Endothelial cell of umbilical vein (primary cell): ENCODE measurements around the gene GPANK1. TPM values are rescaled to one million over a fixed set of nuclear protein-coding genes. Genes with fewer than 3 reads are reported as not detected.

Experiments
- BruUV-seq: library from RNA; stranded (reverse); fragments of 400-500 nt; replicated peaks from 2 replicates; lab custom pipeline; 2021; lab: Mats Ljungman, UMichigan
- CTCF ChIA-PET: fragments of 300-600, 350-600 bp; sonication (Branson Sonifier 250); formaldehyde crosslinking; loops from one replicate; lab custom pipeline; 2021; ENCODE audit warnings: antibody characterized with exemption, inconsistent platforms; lab: Charles Lee
- POLR2A ChIA-PET: fragments of 300-600, 350-600 bp; sonication (Branson Sonifier 250); formaldehyde crosslinking; loops from one replicate; lab custom pipeline; 2021; ENCODE audit warnings: antibody characterized with exemption, inconsistent platforms; lab: Charles Lee
- DNase-seq: peaks from one replicate; pipeline ENCODE4 v3.0.0-alpha.2; 2011; ENCODE audit warnings: low read depth, low spot score
- FAIRE-seq: peaks from 2 replicates; lab custom pipeline; 2011; peaks lifted over from hg19 to GRCh38; lab: Jason Lieb, UNC
- H2AFZ ChIP-seq: 2 replicates; pipeline ENCODE4 v1.6.0; 2012; ENCODE audit warnings: low read depth, low read length, control low read depth, inconsistent platforms
- H3K27ac ChIP-seq: 2 replicates; pipeline ENCODE4 v1.5.1; 2011; ENCODE audit warnings: low read depth, mild to moderate bottlenecking, control low read depth, low read length, moderate library complexity; ENCODE audit not compliant: insufficient read depth
- H3K27me3 ChIP-seq, 2 experiments: 2 replicates each; pipeline versions ENCODE4 v1.6.0 to v1.6.1; 2011; ENCODE audit warnings: low read length in 2 of 2, mixed read lengths in 1 of 2; ENCODE audit not compliant: control insufficient read depth in 2 of 2, insufficient read depth in 2 of 2
- H3K36me3 ChIP-seq, 2 experiments: 2 replicates in 1 of 2; 3 replicates in 1 of 2; pipeline ENCODE4 v1.5.1; 2011; ENCODE audit warnings: low read length in 2 of 2, mild to moderate bottlenecking in 1 of 2, moderate library complexity in 1 of 2; ENCODE audit not compliant: control insufficient read depth in 2 of 2, insufficient read depth in 2 of 2; ENCODE audit errors: extremely low read depth in 1 of 2
- H3K4me1 ChIP-seq: 3 replicates; pipeline ENCODE4 v1.5.1; 2011; ENCODE audit warnings: mild to moderate bottlenecking, low read length; ENCODE audit not compliant: control insufficient read depth, insufficient read depth; ENCODE audit errors: extremely low read depth
- H3K4me2 ChIP-seq: 2 replicates; pipeline ENCODE4 v1.6.1; 2011; ENCODE audit warnings: low read length, control low read depth, mixed read lengths; ENCODE audit not compliant: insufficient read depth
- H3K4me3 ChIP-seq, 3 experiments: fragments of 200-600 bp in 1 of 3; sonication (generic), shearing (Covaris generic) in 1 of 3; replicated peaks in 1 of 3; 2 replicates each; pipeline ENCODE4 v1.5.1; 2011 to 2016; ENCODE audit warnings: control low read depth in 3 of 3, low read length in 3 of 3, mild to moderate bottlenecking in 2 of 3, inconsistent platforms in 1 of 3, low read depth in 1 of 3, moderate library complexity in 1 of 3; ENCODE audit not compliant: insufficient read depth in 1 of 3
- H3K79me2 ChIP-seq: 2 replicates; pipeline ENCODE4 v1.6.0; 2012; ENCODE audit warnings: low read length, inconsistent platforms; ENCODE audit not compliant: control insufficient read depth, insufficient read depth
- H3K9ac ChIP-seq: replicated peaks from 2 replicates; pipeline ENCODE3; 2011; ENCODE audit warnings: low read length, control low read depth; ENCODE audit not compliant: insufficient read depth; ENCODE audit errors: extremely low read depth
- H3K9me1 ChIP-seq: replicated peaks from 3 replicates; pipeline ENCODE4 v1.6.0; 2011; ENCODE audit warnings: mild to moderate bottlenecking, low read length; ENCODE audit not compliant: control insufficient read depth, insufficient read depth; ENCODE audit errors: extremely low read depth
- H3K9me3 ChIP-seq: replicated peaks from 2 replicates; pipeline ENCODE4 v1.5.1; 2012; ENCODE audit warnings: low read length, inconsistent platforms; ENCODE audit not compliant: control insufficient read depth, insufficient read depth
- H4K20me1 ChIP-seq: replicated peaks from 2 replicates; pipeline ENCODE3; 2011; ENCODE audit warnings: mild to moderate bottlenecking, low read length; ENCODE audit not compliant: control insufficient read depth, insufficient read depth; ENCODE audit errors: extremely low read depth
- EZH2 ChIP-seq: IDR thresholded peaks from 2 replicates; pipeline ENCODE4 v1.6.1; 2012; ENCODE audit warnings: borderline replicate concordance, low read depth, mild to moderate bottlenecking, moderate library complexity, low read length, inconsistent platforms; ENCODE audit not compliant: severe bottlenecking
- FOS ChIP-seq: IDR thresholded peaks from 2 replicates; pipeline ENCODE4 v1.6.1; 2011; ENCODE audit warnings: mild to moderate bottlenecking, low read length, moderate library complexity, borderline replicate concordance; ENCODE audit not compliant: insufficient read depth
- JUN ChIP-seq: IDR thresholded peaks from 2 replicates; pipeline ENCODE4 v1.6.1; 2011; ENCODE audit warnings: borderline replicate concordance, low read depth; ENCODE audit not compliant: insufficient read length, insufficient read depth
- MYC ChIP-seq: IDR thresholded peaks from one replicate; pipeline ENCODE4 v1.6.1; 2011; ENCODE audit warnings: mild to moderate bottlenecking, low read depth, low read length
- POLR2A ChIP-seq: IDR thresholded peaks from 2 replicates; pipeline ENCODE4 v1.6.1; 2012; ENCODE audit warnings: low read depth, mild to moderate bottlenecking, control low read depth, low read length
- POLR2AphosphoS5 ChIP-seq: IDR thresholded peaks from 2 replicates; pipeline ENCODE4 v1.6.1; 2012; ENCODE audit warnings: low read depth, mild to moderate bottlenecking, control low read depth, low read length, moderate library complexity; ENCODE audit not compliant: insufficient read depth
- dilution Hi-C: fragments of 300-500 bp; cut with MboI; formaldehyde crosslinking; loops from one replicate; pipeline ENCODE4 v1.15.0; 2019; ENCODE audit warnings: low sequenced_read_pairs; ENCODE audit not compliant: extremely low pct_ligation_motif_present
- intact Hi-C: fragments of 100-400 bp; cut with micrococcal nuclease; formaldehyde crosslinking; loops from one replicate; pipeline ENCODE4 v1.10.0; 2022
- polyA plus RNA-seq, 4 experiments: library from polyadenylated mRNA; depleted of rRNA in 3 of 4; stranded (reverse) in 3 of 4; unstranded in 1 of 4; fragments of >200 nt; gene quantifications; 2 replicates each; pipeline versions ENCODE4 v1.2.1 to v1.2.3, GENCODE V29; 2011 to 2012; ENCODE audit warnings: missing spikeins in 1 of 4
- total RNA-seq: library from RNA; stranded (reverse); gene quantifications from 2 replicates; pipeline ENCODE4 v1.2.3, GENCODE V29; 2021
- TF ChIP-seq, protein P1 (sequence below), 2 donors: IDR thresholded peaks; 1 replicate in 1 of 2; 2 replicates in 1 of 2; pipeline ENCODE4 v1.5.1; 2011; ENCODE audit warnings: low read length in 2 of 2, mild to moderate bottlenecking in 2 of 2, moderate library complexity in 2 of 2, control low read depth in 1 of 2, inconsistent platforms in 1 of 2, low read depth in 1 of 2; ENCODE audit not compliant: insufficient read depth in 1 of 2; ENCODE audit errors: extremely low read depth in 1 of 2
- TF ChIP-seq, protein P2 (sequence below): IDR thresholded peaks from 2 replicates; pipeline ENCODE4 v1.6.1; 2011; ENCODE audit not compliant: insufficient read depth, insufficient read length

GPANK1 gene
- total and polyA plus RNA-seq, 2 donors (not counting 3 experiments of a cell fraction or from before 2014, with no cell fraction given) = 12.6 to 17.5 TPM

GRCh38 chr6:31622684-31623091 lies 42.1 kb downstream of the GPANK1 start:
- H3K36me3 ChIP-seq = peaks cover 25 to 38% of the 10 kb centered on the region in 2 experiments
- no peaks in the 10 kb centered on the region for H3K27me3 ChIP-seq
- peak overlapping the region; percentile 92 for H3K4me2 ChIP-seq
- peaks cover 62% of the 10 kb centered on the region for H3K79me2 ChIP-seq
- intact Hi-C loops (loop anchor here (5.0 kb wide), 1 partner anchor 130 kb away; no protein-coding TSS in a partner anchor), dilution Hi-C loops (no loop called here)
- DNase-seq (no peak), FAIRE-seq (no peak)
- H3K4me3 ChIP-seq = peak overlapping the region in 1 of 3 experiments; percentile 95
- no peaks in the 10 kb centered on the region for H3K9me1 ChIP-seq
- H3K9ac ChIP-seq = no peak overlapping the region
- BruUV-seq = no TSS peak
- H4K20me1 ChIP-seq = no peaks in the 10 kb centered on the region
- H3K27ac ChIP-seq = no peak overlapping the region
- no peak overlapping the region for H2AFZ ChIP-seq
- TF ChIP-seq POLR2AphosphoS5 (no peak), POLR2A (no peak), MYC (no peak), EZH2 (no peak), JUN (no peak), FOS (no peak)
- TF ChIP-seq, protein P1, sequence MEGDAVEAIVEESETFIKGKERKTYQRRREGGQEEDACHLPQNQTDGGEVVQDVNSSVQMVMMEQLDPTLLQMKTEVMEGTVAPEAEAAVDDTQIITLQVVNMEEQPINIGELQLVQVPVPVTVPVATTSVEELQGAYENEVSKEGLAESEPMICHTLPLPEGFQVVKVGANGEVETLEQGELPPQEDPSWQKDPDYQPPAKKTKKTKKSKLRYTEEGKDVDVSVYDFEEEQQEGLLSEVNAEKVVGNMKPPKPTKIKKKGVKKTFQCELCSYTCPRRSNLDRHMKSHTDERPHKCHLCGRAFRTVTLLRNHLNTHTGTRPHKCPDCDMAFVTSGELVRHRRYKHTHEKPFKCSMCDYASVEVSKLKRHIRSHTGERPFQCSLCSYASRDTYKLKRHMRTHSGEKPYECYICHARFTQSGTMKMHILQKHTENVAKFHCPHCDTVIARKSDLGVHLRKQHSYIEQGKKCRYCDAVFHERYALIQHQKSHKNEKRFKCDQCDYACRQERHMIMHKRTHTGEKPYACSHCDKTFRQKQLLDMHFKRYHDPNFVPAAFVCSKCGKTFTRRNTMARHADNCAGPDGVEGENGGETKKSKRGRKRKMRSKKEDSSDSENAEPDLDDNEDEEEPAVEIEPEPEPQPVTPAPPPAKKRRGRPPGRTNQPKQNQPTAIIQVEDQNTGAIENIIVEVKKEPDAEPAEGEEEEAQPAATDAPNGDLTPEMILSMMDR (IDR thresholded peaks at IDR 0.05; ENCODE audit: extremely low read depth in 1 of 2, insufficient read depth in 1 of 2, low read depth in 1 of 2, low read length in 2 of 2) = no peak
- TF ChIP-seq, protein P2, sequence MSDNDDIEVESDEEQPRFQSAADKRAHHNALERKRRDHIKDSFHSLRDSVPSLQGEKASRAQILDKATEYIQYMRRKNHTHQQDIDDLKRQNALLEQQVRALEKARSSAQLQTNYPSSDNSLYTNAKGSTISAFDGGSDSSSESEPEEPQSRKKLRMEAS = no peak
- no peaks in the 10 kb centered on the region for H3K9me3 ChIP-seq
- peaks cover 13% of the 10 kb centered on the region for H3K4me1 ChIP-seq
- ChIA-PET POLR2A (interaction anchor here (0.8 to 2.2 kb wide), 3 partner anchors 11 to 49 kb away, joined by 3 to 4 read pairs (median 3); no protein-coding TSS in a partner anchor), CTCF (interaction anchor here (0.7 to 3.9 kb wide), 7 partner anchors 17 to 81 kb away, joined by 3 to 18 read pairs (median 4); partner anchors contain the start of gene DDX39B)
